ENCODE data around the gene TAS2R8.
"Not testable (repeated sequence)": the region's sequence is repeated elsewhere in the genome, so short reads cannot be mapped to it uniquely, and the experiment has no call there.

TAS2R8 gene, protein sequence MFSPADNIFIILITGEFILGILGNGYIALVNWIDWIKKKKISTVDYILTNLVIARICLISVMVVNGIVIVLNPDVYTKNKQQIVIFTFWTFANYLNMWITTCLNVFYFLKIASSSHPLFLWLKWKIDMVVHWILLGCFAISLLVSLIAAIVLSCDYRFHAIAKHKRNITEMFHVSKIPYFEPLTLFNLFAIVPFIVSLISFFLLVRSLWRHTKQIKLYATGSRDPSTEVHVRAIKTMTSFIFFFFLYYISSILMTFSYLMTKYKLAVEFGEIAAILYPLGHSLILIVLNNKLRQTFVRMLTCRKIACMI

GRCh38 chr12:10807186-10807585, at the start of gene TAS2R8:
Gene TAS2R8 (minus strand): TSS chr12:10807286. CDS start chr12:10806980, 306 bp downstream.
- no peak for DNase-seq (ENCODE audit: low spot score)

GRCh38 chr12:10855807-10856206, 48.7 kb upstream of the TAS2R8 start:
- DNase-seq (ENCODE audit: low spot score), result no peak

- no peak for DNase-seq (ENCODE audit: low spot score)
Observed at GRCh38 chr12:10853776-10854175, 46.7 kb upstream of the TAS2R8 start.

DNA sequence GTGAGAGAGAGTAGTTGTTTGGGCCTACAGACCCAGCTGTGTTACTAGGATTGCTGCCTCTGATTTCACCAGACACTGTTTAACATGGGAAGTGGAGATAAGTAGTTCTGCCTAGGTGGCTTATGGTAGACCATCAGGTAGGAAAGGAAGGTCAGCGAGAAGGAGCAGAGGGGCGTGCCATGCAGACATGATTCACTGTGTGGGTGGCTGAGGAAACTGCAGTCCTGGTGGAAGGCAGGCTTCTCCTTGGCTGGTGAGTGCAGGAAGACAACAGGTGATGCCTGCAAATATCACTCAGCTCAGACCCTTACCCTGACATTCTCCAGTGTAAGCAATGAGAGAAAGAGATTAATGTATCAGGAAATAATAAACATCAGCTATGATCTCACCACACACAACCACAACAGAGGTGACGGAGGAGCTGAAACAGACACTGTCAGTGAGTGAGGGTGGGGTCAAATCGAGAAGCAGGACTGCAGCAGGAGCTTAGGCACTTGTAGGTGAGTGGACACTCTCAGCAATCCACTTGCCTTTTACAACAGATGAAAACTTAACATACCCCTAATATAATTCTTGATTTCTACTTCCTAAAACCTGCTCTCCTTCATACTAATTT, 44.3 kb upstream of the TAS2R8 start:
- DNase-seq (ENCODE audit: low spot score), result no peak

DNA sequence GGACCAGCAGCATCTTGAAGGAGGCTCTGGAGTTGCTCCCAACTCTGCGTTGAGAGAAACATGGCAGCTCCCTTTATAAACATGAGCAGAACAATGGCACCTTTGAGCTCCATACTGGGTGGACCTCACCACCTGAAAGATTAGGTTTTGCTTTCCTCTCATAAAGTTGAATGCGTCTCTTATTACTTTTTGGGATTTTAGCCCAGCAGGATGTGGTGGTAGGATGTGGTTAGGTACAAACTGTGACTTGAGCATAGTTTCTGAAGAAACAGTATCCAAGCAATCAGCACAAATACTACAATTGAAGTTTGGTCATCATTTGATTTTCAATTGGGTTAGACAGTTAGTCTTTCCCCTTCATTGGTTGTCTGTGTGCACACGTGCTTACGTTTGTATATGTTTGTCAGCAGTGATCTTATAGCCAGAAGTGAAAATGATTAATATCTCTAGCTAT, 42.4 kb upstream of the TAS2R8 start, which contains the start of gene PRR4:
Gene PRR4, minus strand, starts transcription at position 51 of the 454 bp plus-strand sequence. Its CDS starts 38 bp downstream, at position 13.
- DNase-seq (ENCODE audit: low spot score), result no peak

DNA sequence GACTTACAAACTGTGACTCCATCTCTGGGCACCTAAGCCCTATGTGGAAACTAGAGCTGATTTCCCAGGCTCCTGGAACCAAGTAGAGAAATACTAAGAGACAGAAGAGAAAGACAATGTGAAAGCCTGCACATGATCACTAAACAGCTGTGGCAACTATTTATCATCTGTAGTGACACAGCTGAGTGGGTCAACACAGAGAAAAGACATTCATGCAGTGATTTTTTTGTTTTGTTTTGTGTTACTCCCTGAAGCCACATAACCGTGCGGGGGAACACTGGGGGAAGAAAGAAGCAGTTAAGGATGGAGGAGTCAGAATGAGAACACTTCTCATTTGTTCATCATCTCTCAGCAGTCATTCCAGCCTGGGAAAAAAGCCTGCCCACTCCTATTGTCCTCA, 40.7 kb upstream of the TAS2R8 start:
- DNase-seq (ENCODE audit: low spot score), result no peak

DNA sequence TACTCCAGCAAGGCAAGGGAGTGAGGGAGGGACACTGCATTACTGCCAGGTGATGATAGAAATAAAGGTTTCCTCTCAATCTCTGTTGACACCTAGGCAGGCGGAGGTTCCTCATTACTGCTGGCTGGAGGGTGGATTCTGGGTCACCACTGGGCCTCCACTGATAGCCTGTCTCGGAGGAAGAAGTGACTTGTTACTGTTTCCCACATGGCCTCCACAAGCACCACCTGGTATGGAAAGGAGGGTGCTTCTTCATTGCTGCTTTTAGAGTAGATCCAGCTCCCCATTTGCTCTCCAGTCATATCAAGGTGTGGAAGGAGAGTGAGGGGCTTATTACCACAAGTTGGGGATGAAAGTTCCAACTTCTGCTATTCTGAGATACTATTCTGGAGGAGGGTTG, 35.8 kb upstream of the TAS2R8 start:
- no peak for DNase-seq (ENCODE audit: low spot score)

DNA sequence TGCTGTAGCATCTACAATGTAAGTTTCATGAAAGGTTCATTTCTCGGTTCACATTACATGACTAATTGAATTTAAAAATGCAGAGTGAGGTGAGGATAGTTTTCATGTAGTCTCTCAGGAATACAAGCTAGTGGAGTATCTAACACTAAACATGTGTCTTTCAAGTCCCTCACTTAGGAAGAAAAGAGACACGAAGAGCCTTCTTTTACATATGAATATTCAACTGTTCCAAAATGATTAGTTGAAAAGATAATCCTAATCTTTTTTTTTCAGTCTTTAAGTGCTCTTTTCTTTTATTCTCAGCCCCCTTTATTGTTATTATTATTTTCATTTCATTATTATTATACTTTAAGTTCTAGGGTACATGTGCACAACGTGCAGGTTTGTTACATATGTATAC, 31.4 kb upstream of the TAS2R8 start:
- no peak for DNase-seq (ENCODE audit: low spot score)

DNA sequence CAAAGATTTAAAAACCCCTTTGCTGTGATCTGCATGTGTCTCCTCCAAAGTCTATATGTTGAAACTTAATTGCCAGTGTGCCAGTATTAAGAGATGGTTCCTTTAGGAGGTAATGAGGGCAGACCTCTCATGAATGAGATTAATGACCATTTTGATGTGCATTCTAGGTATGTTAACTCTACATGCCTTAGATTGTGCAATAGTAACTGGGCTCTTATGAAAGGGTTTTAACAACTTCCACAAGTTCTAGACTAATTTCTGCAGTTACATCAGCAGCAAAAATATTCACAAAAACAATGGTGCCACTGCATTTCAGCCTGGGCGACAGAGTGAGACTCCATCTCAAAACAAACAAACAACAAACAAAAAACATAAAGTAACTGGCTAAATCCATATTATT, 22.9 kb upstream of the TAS2R8 start:
- DNase-seq (ENCODE audit: low spot score), result no peak

- no peak for DNase-seq (ENCODE audit: low spot score)
Observed at GRCh38 chr12:10826258-10826657, 19.2 kb upstream of the TAS2R8 start, which contains the start of gene TAS2R10. Gene TAS2R10 (minus strand): TSS chr12:10826358. CDS start chr12:10826269, 89 bp downstream.

DNA sequence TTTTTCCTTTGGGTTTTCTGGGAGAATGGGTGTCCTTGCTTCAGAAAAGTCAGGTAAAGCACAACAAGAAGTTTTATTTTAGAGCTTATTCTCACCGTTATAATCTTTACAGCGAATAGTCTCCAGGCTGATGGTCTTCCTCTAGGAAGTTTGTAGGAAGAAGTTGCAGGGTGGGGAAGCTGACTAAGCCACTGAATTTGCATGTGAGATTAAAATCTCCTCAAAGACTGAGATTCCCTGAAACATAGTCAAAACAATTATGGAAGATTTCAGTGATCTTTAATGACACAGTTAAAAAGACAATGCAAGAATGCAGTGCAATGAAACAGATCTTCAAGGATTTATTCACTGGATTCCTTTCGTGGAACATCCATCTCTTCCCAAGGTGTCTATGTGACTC, 17.9 kb upstream of the TAS2R8 start:
- no peak for DNase-seq (ENCODE audit: low spot score)

DNA sequence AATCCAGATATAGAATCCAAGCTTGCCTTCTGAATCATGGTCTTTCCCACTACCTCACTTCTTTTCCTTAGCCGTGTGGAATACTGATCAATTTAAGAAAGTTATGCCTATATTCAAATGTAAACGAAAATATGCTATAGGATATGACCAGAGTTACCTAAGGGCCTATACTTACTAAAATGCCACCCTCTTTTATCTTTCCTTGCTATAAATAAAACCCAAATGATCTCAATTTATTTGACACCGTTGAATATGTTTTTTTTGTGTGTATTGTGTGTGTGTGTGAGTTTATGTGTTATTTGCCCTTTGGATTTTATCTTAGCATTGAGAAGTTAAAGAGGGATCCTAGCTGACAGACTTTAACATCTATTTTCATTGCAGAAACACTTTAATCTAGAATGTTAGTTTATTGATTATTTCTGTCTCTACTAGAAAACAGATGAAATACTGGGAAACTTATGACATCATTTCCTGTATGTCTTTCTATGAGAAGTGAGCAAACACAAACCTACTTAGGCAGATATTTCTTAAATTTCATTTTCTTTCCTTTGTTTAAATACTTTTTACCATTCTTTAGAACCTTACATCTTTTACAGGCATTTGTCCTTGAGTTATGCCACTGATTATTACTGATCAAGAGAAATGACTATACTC, 4.9 kb upstream of the TAS2R8 start:
- no peak for DNase-seq (ENCODE audit: low spot score)

GRCh38 chr12:10810068-10810467, 3.0 kb upstream of the TAS2R8 start, which contains the start of gene TAS2R9:
Gene TAS2R9 (minus strand): TSS chr12:10810168. CDS start chr12:10810075, 93 bp downstream.
- no peak for DNase-seq (ENCODE audit: low spot score)

DNA sequence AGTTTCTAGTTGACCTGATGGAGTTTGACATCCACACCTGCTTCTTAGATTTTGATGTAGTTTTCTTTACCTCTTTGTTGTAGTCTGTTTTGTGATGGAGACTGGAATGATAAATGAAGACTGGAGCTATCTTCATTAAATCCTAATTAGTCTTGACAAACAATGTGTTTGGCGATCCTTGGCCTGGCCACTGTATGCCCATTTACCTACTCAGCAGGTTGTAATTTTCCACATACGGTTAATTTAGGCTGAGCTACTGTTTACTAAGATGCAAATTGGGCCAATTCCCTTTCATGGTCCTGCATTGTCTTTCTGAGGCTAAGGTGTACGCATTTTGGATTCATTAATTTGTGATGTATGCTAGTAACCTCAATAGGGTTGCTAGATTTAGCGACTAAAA, 4.5 kb downstream of the TAS2R8 start, which contains the start of gene TAS2R7:
Gene TAS2R7, minus strand, starts transcription at position 41 of the 400 bp plus-strand sequence. CDS start 57 bp downstream, outside the sequence.
- DNase-seq (ENCODE audit: low spot score), result no peak

DNA sequence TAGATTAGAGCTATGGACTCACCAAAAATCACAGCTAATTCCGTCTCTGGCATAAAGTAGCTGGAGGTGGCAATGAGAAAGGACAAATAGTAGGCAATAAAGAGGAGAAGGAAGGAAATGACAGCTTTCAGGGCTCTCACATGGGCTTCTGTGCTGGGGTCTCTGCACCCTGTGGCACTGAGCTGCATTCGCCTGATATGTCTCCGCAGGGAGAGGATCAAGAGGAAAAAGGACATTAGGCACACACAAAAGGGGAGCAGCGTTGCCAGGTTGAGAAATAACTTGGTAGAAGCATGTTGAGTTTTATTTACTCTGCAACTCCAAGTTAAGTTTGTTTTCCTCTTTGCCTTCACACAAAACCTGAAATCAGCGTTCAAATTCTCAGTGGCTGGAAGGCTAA, 5.3 kb downstream of the TAS2R8 start:
- DNase-seq (ENCODE audit: low spot score), result no peak

DNA sequence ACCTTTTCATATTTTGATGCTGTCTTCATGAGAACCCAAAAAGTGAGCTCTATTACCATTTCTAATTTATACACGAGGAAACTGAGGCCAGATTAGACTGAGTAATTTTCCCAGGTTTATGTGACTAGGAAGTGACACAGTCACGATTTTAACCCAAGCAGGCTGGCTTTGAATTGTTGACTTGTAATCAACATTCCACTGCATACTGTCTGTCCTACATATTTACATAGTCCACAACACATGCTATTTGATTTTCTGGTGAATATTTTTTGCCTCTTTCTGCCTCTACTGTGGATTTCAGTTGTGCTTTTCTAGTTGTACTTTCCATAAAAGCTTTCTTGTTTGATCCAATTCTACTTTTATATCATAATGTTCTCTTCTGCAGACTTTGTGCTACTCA, 12.9 kb downstream of the TAS2R8 start:
- no peak for DNase-seq (ENCODE audit: low spot score)

GRCh38 chr12:10791769-10792168, 15.3 kb downstream of the TAS2R8 start:
- not testable (repeated sequence) for DNase-seq (ENCODE audit: low spot score)

DNA sequence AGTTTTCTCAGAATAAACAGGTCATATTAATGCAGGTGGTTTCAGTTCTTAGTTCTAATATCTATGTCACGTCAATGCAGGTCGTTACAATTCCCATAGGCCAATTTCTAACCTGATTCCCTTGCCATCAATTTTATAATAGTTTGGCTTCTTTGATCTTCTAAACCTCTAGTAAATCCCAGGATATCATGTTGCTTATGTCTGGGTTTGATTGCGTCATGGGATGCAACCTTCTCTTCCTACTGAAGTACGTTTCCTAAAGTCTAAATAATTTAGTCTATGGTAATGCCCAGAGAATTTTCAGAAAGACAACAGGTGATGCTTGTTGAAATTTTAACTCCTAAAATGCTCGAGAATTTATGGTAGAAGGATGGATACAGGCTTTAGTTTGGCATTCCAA, 23.8 kb downstream of the TAS2R8 start:
- no peak for DNase-seq (ENCODE audit: low spot score)

- no peak for DNase-seq (ENCODE audit: low spot score)
Observed at GRCh38 chr12:10779103-10779502, 28.0 kb downstream of the TAS2R8 start.

DNA sequence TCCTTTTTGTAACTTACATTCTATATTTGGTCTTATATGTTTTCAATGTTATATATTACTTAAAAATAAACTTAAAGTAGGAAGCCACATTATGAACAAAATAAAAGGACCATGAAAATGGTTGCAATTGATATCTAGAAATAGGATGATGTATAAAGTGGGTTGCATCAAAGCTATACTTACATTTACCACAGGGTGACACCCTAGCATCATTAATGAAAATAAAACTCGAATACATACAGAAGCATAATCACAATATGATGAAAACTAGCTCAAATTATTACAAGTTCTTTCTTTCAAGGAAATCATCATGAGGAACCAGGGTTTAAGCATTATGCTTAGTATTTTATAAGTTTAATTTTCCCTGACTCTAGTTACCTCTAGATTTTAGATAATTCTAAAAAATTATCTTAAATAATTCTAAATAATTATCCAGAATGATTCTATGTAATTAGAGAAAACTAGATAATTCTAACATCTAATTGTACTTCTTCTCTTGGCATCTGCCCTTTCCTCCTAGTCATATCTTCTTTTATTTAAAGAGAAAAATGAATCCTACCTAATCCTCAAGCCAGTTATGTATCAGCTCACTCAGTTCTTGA, 35.9 kb downstream of the TAS2R8 start:
- DNase-seq (ENCODE audit: low spot score), result peak; percentile 19

DNA sequence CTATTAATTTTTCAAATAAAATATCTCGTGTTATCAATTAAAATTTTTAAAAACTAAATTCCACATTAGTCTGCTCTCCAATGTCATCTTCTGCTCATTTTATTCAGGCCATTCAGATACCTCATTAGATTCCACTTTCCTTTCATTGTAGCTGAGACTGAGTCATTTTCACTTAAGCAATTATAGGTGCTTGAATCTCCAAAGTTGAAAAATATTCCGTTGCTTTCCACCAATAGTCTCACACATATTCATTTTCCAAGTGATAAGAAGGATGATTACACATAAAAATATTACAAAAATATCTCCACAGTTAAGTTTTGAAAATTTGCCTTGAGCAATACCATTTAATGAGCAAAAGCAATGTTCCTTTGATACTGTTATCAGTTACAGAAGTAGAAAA, 47.4 kb downstream of the TAS2R8 start:
- no peak for DNase-seq (ENCODE audit: low spot score)

- DNase-seq (ENCODE audit: low spot score), result no peak
Observed at GRCh38 chr12:10756194-10756593, 50.9 kb downstream of the TAS2R8 start.

Measured in iPS-NIHi11 (cell line).